IPS-20b (cell line): Measurements from ENCODE around the gene DGKI.

ENCODE experiments used
- H3K27ac ChIP-seq: one replicate; pipeline ENCODE4 v1.5.1; 2013; ENCODE audit warnings: low read length
- H3K27me3 ChIP-seq: 2 replicates; pipeline ENCODE4 v1.6.1; 2013; ENCODE audit warnings: mild to moderate bottlenecking, low read length, inconsistent platforms; ENCODE audit not compliant: insufficient read depth
- H3K36me3 ChIP-seq: 2 replicates; pipeline ENCODE4 v1.6.1; 2013; ENCODE audit warnings: low read depth, mild to moderate bottlenecking, inconsistent platforms, low read length, moderate library complexity; ENCODE audit not compliant: insufficient read depth
- H3K4me1 ChIP-seq: 2 replicates; pipeline ENCODE4 v1.6.1; 2013; ENCODE audit warnings: mild to moderate bottlenecking, control low read depth, inconsistent platforms, low read length, moderate library complexity; ENCODE audit not compliant: insufficient read depth
- H3K4me3 ChIP-seq: 2 replicates; pipeline ENCODE4 v1.5.1; 2013; ENCODE audit warnings: mild to moderate bottlenecking, low read length, inconsistent platforms
- H3K9ac ChIP-seq: 2 replicates; pipeline ENCODE4 v1.6.1; 2013; ENCODE audit warnings: low read depth, mild to moderate bottlenecking, inconsistent platforms, low read length, moderate library complexity
- H3K9me3 ChIP-seq: 2 replicates; pipeline ENCODE4 v1.6.1; 2013; ENCODE audit warnings: mild to moderate bottlenecking, low read depth, low read length, inconsistent platforms; ENCODE audit not compliant: insufficient read depth

The DGKI gene

GRCh38 chr7:137846827-137847567 is at the start of gene DGKI:
DGKI (minus strand) TSS chr7:137846974.
- Histone ChIP-seq H3K9ac (no peak within 1 kb of the TSS), H3K4me3 (peak within 1 kb of the TSS; percentile 67)

GRCh38 chr7:137895301-137896221 is 48.8 kb upstream of the DGKI start:
- Histone ChIP-seq H3K27me3 (no peaks in the 10 kb centered on the region), H3K27ac (no peak overlapping the region), H3K4me3 (no peak overlapping the region), H3K4me1 (peaks cover 6% of the 10 kb centered on the region), H3K36me3 (peaks cover 71% of the 10 kb centered on the region), H3K9me3 (no peaks in the 10 kb centered on the region), H3K9ac (no peak overlapping the region)

More at GRCh38 chr7:137846827-137847567, at the start of gene DGKI:
- Histone ChIP-seq H3K27me3 (peaks cover 50% of the 10 kb centered on the region), H3K36me3 (no peaks in the 10 kb centered on the region), H3K9me3 (no peaks in the 10 kb centered on the region), H3K27ac (no peak within 1 kb of the TSS), H3K4me1 (peaks cover 12% of the 10 kb centered on the region; the same call in 1 of the 2 replicates)

GRCh38 chr7:137893143-137893742 is 46.5 kb upstream of the DGKI start:
- H3K9ac ChIP-seq: no peak overlapping the region
- peaks cover 59% of the 10 kb centered on the region for H3K36me3 ChIP-seq
- H3K27ac ChIP-seq: no peak overlapping the region
- H3K27me3 ChIP-seq: no peaks in the 10 kb centered on the region
- no peak overlapping the region for H3K4me3 ChIP-seq
- no peaks in the 10 kb centered on the region for H3K4me1 ChIP-seq
- H3K9me3 ChIP-seq: no peaks in the 10 kb centered on the region

GRCh38 chr7:137891016-137891655 is 44.4 kb upstream of the DGKI start:
- no peaks in the 10 kb centered on the region for H3K9me3 ChIP-seq
- H3K27ac ChIP-seq: no peak overlapping the region
- peaks cover 10% of the 10 kb centered on the region for H3K4me1 ChIP-seq
- H3K4me3 ChIP-seq: no peak overlapping the region
- no peak overlapping the region for H3K9ac ChIP-seq
- peaks cover 41% of the 10 kb centered on the region for H3K36me3 ChIP-seq
- no peaks in the 10 kb centered on the region for H3K27me3 ChIP-seq

- Histone ChIP-seq H3K4me1 (peaks cover 16% of the 10 kb centered on the region), H3K27me3 (no peaks in the 10 kb centered on the region), H3K9ac (no peak overlapping the region), H3K27ac (no peak overlapping the region), H3K36me3 (peaks cover 36% of the 10 kb centered on the region), H3K4me3 (no peak overlapping the region), H3K9me3 (no peaks in the 10 kb centered on the region)
Measured at GRCh38 chr7:137890449-137890921, 43.7 kb upstream of the DGKI start.

- Histone ChIP-seq H3K4me3 (no peak overlapping the region), H3K36me3 (peaks cover 34% of the 10 kb centered on the region), H3K9me3 (no peaks in the 10 kb centered on the region), H3K27me3 (no peaks in the 10 kb centered on the region), H3K27ac (no peak overlapping the region), H3K9ac (no peak overlapping the region), H3K4me1 (peaks cover 18% of the 10 kb centered on the region)
Measured at GRCh38 chr7:137888241-137888640, 41.5 kb upstream of the DGKI start.

GRCh38 chr7:137886746-137887145 is 40.0 kb upstream of the DGKI start:
- H3K27ac ChIP-seq: peak overlapping the region; percentile 79
- H3K4me3 ChIP-seq: no peak overlapping the region
- peaks cover 21% of the 10 kb centered on the region for H3K4me1 ChIP-seq
- H3K9ac ChIP-seq: peak overlapping the region; percentile 72; the same call in 1 of the 2 replicates
- peaks cover 6% of the 10 kb centered on the region; the same call in 1 of the 2 replicates for H3K9me3 ChIP-seq
- H3K36me3 ChIP-seq: peaks cover 38% of the 10 kb centered on the region
- H3K27me3 ChIP-seq: no peaks in the 10 kb centered on the region

- H3K27me3 ChIP-seq: no peaks in the 10 kb centered on the region
- H3K36me3 ChIP-seq: peaks cover 41% of the 10 kb centered on the region
- H3K9me3 ChIP-seq: peaks cover 9% of the 10 kb centered on the region; the same call in 1 of the 2 replicates
- 0 out of 2 replicates have a peak overlapping the region, but pooled peaks have one; percentile 3 for H3K4me3 ChIP-seq
- peak overlapping the region; percentile 72; the same call in 1 of the 2 replicates for H3K9ac ChIP-seq
- peak overlapping the region; percentile 79 for H3K27ac ChIP-seq
- peaks cover 23% of the 10 kb centered on the region for H3K4me1 ChIP-seq
Measured at GRCh38 chr7:137886281-137886680, 39.5 kb upstream of the DGKI start.

GRCh38 chr7:137885678-137886077 is 38.9 kb upstream of the DGKI start:
- Histone ChIP-seq H3K9ac (peak overlapping the region; percentile 72; the same call in 1 of the 2 replicates), H3K4me3 (0 out of 2 replicates have a peak overlapping the region, but pooled peaks have one; percentile 3), H3K9me3 (peaks cover 9% of the 10 kb centered on the region; the same call in 1 of the 2 replicates), H3K36me3 (peaks cover 46% of the 10 kb centered on the region), H3K4me1 (peaks cover 28% of the 10 kb centered on the region), H3K27ac (peak overlapping the region; percentile 79), H3K27me3 (no peaks in the 10 kb centered on the region)

GRCh38 chr7:137882806-137883205 is 36.0 kb upstream of the DGKI start:
- Histone ChIP-seq H3K4me3 (no peak overlapping the region), H3K36me3 (peaks cover 59% of the 10 kb centered on the region), H3K9ac (no peak overlapping the region), H3K27ac (no peak overlapping the region), H3K9me3 (peaks cover 9% of the 10 kb centered on the region; the same call in 1 of the 2 replicates), H3K27me3 (no peaks in the 10 kb centered on the region), H3K4me1 (peaks cover 55% of the 10 kb centered on the region)

- Histone ChIP-seq H3K36me3 (peaks cover 59% of the 10 kb centered on the region), H3K9me3 (peaks cover 9% of the 10 kb centered on the region; the same call in 1 of the 2 replicates), H3K4me3 (no peak overlapping the region), H3K27ac (no peak overlapping the region), H3K27me3 (no peaks in the 10 kb centered on the region), H3K9ac (no peak overlapping the region), H3K4me1 (peaks cover 61% of the 10 kb centered on the region)
Measured at GRCh38 chr7:137882261-137882668, 35.5 kb upstream of the DGKI start.
